Aorta (tissue), 5 donors: ENCODE measurements around the gene TEKTIP1. TPM values are rescaled to one million over a fixed set of nuclear protein-coding genes. Genes with fewer than 3 reads are reported as not detected.

Experiments used
- ATAC-seq: fragments of 200-7000 bp; cut with Tn5 transposase; one replicate; pipeline ENCODE4 v1.9.1; 2022; ENCODE audit warnings: moderate library complexity; ENCODE audit not compliant: low FRiP score
- DNase-seq, 2 donors: peaks; one replicate each; pipeline ENCODE4 v3.0.0-alpha.2; 2020
- H3K27ac ChIP-seq, 2 donors: one replicate each; pipeline ENCODE4 v1.5.1; 2013; ENCODE audit warnings: low read length in 2 of 2, mild to moderate bottlenecking in 2 of 2, moderate library complexity in 2 of 2, control low read depth in 1 of 2, inconsistent platforms in 1 of 2, low read depth in 1 of 2
- H3K27me3 ChIP-seq, 2 donors: one replicate each; pipeline ENCODE4 v1.6.1; 2013; ENCODE audit warnings: control low read depth in 1 of 2, low read length in 1 of 2, mild to moderate bottlenecking in 1 of 2, moderate library complexity in 1 of 2; ENCODE audit not compliant: insufficient read depth in 2 of 2, control insufficient read depth in 1 of 2
- H3K36me3 ChIP-seq, 2 donors: one replicate each; pipeline ENCODE4 v1.6.1; 2013; ENCODE audit warnings: control low read depth in 1 of 2, low read length in 1 of 2, mild to moderate bottlenecking in 1 of 2; ENCODE audit not compliant: insufficient read depth in 2 of 2, control insufficient read depth in 1 of 2
- H3K4me1 ChIP-seq, 2 donors: one replicate each; pipeline ENCODE4 v1.6.1; 2013; ENCODE audit warnings: low read length in 2 of 2, control low read depth in 1 of 2, mild to moderate bottlenecking in 1 of 2, moderate library complexity in 1 of 2; ENCODE audit not compliant: insufficient read depth in 2 of 2, control insufficient read depth in 1 of 2
- H3K4me3 ChIP-seq, 2 donors: one replicate each; pipeline ENCODE4 v1.5.1; 2013; ENCODE audit warnings: low read length in 2 of 2, control low read depth in 1 of 2, mild to moderate bottlenecking in 1 of 2
- H3K9me3 ChIP-seq: one replicate; pipeline ENCODE4 v1.6.1; 2013; ENCODE audit warnings: mild to moderate bottlenecking, low read length; ENCODE audit not compliant: control insufficient read depth
- WGBS, 2 donors: extraction: QIAGEN DNeasy Blood & Tissue Kit; methylation state at CpG; one replicate each; pipeline ENCODE4 v1.1.7; 2013; 5-methylcytosine and 5-hydroxymethylcytosine counted together
- intact Hi-C, 2 donors: fragments of 100-400 bp; cut with DNase I; formaldehyde crosslinking; loops; one replicate each; pipeline versions ENCODE4 v1.14.2 to v1.15.0; 2022
- long read RNA-seq, 2 donors: library from polyadenylated mRNA; unstranded; transcript quantifications; one replicate each; pipeline ENCODE4 v2.0.0, GENCODE V29; 2020 to 2021
- polyA plus RNA-seq, 2 donors: library from polyadenylated mRNA; stranded (reverse); fragments of 200-250 nt; gene quantifications; one replicate each; pipeline ENCODE4 v1.2.3, GENCODE V29; 2013
- total RNA-seq, 2 donors: library from RNA; stranded (reverse); fragmentation: NEBNext Ultra II Directional; extraction: Animal tissue kit (Norgen Biotek cat#: 25700); gene quantifications; one replicate each; pipeline ENCODE4 v1.2.1, GENCODE V29; 2021
- donor health status: healthy with polysubstance abuse.
- donor health status: Bipolar disorder and iron deficiency.
- donor health status: DM: no; HTN: no; CAD: no.
- donor health status: DM: no; HTN: no; CAD: no.
- donor health status: DM: yes; HTN: yes; CAD: no.

TEKTIP1 gene
- 1 to 10 TPM; 1.8 to 2.4 TPM for total RNA-seq
- under 1 TPM in 1 of 2 donors, not detected in 1; 0.46 TPM for polyA plus RNA-seq
- long read RNA-seq, donor 1: 0 reads
- long read RNA-seq, donor 2: 0 reads

DNA sequence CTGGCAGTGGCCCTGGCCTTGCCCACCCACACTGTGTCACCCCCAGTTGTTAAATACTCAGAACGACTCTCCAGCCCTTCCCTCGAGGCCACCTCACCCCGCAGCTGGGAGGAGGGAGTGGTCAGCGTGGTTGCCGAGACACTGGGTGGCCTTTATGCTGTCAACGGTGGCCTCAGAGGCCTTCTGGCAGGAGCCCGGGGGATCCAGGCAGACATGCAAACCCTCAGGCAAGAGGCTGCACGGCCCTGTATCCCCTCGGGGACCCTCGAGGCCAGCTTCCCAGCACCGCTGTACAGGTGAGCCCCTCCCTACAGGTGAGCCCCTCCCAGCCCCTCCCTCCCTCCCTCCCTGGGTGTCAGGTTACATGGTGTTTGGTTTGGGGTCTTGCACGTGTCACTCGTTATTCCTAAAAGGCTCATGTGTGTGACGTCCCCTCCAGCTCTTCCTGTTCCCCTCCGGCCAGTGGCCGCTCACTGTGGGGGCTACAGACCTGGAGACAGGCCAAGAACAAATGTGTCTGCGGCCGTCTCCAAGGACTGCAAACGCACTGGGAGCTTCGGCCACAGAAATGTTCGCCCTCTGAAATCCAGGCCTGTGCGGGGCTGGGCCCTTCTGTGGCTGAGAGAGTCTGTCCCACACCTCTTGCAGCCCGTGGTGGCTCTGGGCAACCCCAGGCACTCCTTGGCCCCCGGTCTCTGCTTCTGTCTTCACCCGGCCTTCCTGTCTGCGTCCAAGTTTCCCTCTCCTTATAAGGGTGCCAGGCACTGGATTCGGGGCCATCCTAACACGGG is at the start of gene TEKTIP1:
TSS of gene TEKTIP1 (plus strand) at position 210 of the 791 bp plus-strand sequence. CDS start at position 214, 4 bp downstream.
- intact Hi-C loops: no loop called here
- Histone ChIP-seq H3K9me3 (no peaks in the 10 kb centered on the region), H3K27ac (no peak within 1 kb of the TSS), H3K4me1 (no peaks in the 10 kb centered on the region), H3K4me3 (no peak within 1 kb of the TSS), H3K27me3 (no peaks in the 10 kb centered on the region), H3K36me3 (no peaks in the 10 kb centered on the region)
- 59 to 63% methylated on average over 28 of the region's 28 CpGs for WGBS, 2 donors
- ATAC-seq: no peak
- DNase-seq: no peak

DNA sequence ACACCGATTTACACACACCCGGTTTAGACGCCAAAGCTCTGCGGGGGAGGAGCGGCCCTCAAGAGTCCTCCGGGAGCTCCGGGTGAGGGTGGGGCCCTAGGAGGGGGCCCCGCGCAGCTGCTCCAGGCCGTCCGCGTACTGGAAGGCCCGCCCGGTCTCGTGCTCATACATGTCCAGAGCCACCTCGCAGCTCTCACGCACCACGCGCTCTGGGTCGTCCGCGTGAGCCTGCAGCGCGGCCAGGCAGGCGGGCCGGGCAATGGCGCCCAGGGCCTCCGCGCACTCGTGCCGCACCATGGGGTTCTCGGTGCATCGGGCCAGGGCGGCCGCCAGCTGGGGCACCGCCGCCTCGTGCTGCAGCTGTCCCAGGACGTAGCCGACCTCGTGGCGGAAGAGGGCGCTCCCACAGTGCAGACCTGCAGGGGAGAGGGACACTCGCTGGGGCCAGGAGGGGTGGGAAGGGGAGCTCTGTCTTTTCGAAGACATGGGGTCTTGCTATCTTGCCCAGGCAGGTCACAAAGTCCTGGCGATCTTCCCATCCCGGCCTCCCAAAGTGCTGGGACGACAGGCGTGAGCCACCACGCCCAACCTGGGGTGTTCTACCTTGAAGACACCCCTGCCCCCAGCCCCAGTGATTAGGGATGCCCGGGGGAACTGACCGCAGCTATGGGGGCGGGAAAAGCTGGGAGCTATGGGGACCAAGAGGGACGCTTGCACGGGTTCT is 47.4 kb upstream of the TEKTIP1 start:
- no peaks in the 10 kb centered on the region for H3K9me3 ChIP-seq
- H3K36me3 ChIP-seq: no peaks in the 10 kb centered on the region
- 95% methylated on average over 55 of the region's 55 CpGs for WGBS, 2 donors
- no peaks in the 10 kb centered on the region for H3K27me3 ChIP-seq
- intact Hi-C loops: no loop called here
- no peaks in the 10 kb centered on the region for H3K4me1 ChIP-seq
- no peak for ATAC-seq
- no peak for DNase-seq
- no peak overlapping the region for H3K27ac ChIP-seq
- H3K4me3 ChIP-seq: no peak overlapping the region

DNA sequence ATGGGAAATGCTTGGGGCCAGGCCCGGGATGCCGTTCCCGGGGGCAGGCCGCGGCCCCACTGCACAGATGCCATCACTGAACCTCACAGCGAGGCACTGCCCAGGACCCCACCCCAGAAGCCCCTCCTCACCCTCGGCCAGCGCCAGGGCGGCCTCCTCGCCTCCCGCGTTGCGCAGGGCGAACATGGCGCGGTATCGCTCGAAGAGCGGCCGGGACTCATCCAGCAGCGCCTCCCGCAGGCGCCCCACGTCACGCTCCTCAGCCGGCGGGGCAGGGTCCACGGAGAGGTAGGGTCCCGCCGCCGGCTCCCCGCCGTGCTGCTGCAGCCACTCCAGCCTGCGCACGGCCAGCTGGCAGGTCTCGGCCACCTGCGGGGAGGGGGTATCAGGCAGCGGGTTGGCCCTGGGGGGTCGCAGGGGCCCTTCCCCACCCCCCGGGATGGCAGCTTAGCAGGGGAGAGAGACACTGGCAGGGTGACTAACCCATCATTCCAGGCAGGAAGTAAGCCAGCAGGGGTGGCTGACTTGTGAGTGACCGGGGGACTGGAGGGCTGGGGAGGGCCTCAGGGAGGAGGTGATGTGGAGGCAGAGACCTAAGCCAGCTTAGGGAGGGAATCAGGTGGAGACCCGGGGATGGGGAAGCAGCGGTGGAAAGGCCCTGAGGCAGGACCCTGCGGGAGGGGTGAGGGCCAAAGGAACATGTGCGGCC is 46.7 kb upstream of the TEKTIP1 start:
- no peaks in the 10 kb centered on the region for H3K9me3 ChIP-seq
- ATAC-seq (no peak), DNase-seq (no peak)
- H3K27ac ChIP-seq: no peak overlapping the region
- H3K4me1 ChIP-seq: no peaks in the 10 kb centered on the region
- intact Hi-C loops: no loop called here
- H3K36me3 ChIP-seq: no peaks in the 10 kb centered on the region
- 94% methylated on average over 45 of the region's 45 CpGs for WGBS, 2 donors
- no peaks in the 10 kb centered on the region for H3K27me3 ChIP-seq
- H3K4me3 ChIP-seq: no peak overlapping the region

DNA sequence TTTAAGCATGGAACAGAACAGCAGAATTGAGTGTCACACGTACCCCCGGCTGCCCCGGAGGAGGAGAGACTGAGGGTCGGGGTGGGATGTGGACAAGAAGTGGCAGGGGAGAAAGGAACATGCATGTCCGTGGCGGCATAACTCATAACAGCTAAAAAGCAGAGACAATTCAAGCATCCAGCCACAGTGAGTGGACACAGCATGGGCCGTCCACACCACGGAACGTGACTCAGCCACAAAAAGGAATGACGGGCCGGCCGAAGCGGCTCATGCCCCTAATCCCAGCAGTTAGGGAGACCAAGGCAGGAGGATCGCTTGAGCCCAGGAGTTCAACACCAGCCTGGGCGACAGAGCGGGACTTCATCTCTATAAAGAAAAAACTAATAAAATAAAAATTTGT is 46.1 kb upstream of the TEKTIP1 start:
- H3K27ac ChIP-seq: no peak overlapping the region
- no peaks in the 10 kb centered on the region for H3K27me3 ChIP-seq
- no peak overlapping the region for H3K4me3 ChIP-seq
- intact Hi-C loops: no loop called here
- no peaks in the 10 kb centered on the region for H3K4me1 ChIP-seq
- ATAC-seq: no peak
- WGBS, 2 donors: 92 to 93% methylated on average over 16 of the region's 16 CpGs
- H3K36me3 ChIP-seq: no peaks in the 10 kb centered on the region
- DNase-seq: no peak
- H3K9me3 ChIP-seq: no peaks in the 10 kb centered on the region

DNA sequence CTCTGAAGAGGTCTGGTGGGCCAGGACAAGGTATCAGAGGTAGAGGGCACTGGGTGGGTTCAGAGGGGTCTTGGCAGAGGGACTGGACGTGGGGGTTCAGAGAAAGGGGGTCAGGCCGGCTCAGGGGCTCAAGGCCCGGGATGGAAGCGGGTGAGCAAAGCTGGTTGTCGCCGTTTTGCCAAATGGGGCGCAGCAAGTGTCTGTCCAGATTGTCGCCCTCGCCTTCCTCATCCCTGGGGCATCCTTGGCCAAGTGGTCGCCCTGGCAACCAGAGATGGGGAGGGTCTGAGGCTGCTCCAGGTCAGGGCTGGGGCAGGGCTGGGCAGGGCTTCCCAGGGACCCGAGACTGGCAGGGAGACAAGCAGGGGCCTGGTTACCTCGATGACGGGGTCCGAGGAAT is 45.3 kb upstream of the TEKTIP1 start:
- Histone ChIP-seq H3K36me3 (no peaks in the 10 kb centered on the region), H3K27me3 (no peaks in the 10 kb centered on the region), H3K4me3 (no peak overlapping the region), H3K9me3 (no peaks in the 10 kb centered on the region), H3K4me1 (no peaks in the 10 kb centered on the region), H3K27ac (no peak overlapping the region)
- intact Hi-C loops: no loop called here
- DNase-seq (no peak), ATAC-seq (no peak)
- 93 to 96% methylated on average over 14 of the region's 14 CpGs for WGBS, 2 donors

DNA sequence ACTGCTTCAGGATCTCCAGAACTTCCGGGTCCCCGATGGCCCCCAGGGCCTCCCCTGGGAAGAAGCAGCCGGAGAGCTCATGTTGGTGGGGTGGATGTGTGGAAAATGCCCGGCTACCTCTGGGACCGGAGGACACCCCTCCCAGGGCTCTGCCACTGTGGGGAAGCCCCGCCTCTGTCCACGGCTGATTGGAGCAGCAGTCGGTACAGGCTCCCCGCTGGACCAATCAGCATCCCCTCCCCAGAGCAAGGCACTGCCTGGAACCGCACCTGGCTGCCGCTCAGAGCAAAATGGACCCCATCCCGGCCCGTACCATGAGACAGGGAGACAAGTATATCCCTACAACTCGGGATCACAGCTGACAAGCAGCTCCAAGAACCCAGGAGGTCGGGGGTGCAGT is 44.9 kb upstream of the TEKTIP1 start:
- Histone ChIP-seq H3K4me1 (no peaks in the 10 kb centered on the region), H3K27me3 (no peaks in the 10 kb centered on the region), H3K36me3 (no peaks in the 10 kb centered on the region), H3K9me3 (no peaks in the 10 kb centered on the region), H3K4me3 (no peak overlapping the region), H3K27ac (no peak overlapping the region)
- intact Hi-C loops: no loop called here
- ATAC-seq (no peak), DNase-seq (no peak)
- WGBS, 2 donors: 82 to 83% methylated on average over 15 of the region's 15 CpGs

DNA sequence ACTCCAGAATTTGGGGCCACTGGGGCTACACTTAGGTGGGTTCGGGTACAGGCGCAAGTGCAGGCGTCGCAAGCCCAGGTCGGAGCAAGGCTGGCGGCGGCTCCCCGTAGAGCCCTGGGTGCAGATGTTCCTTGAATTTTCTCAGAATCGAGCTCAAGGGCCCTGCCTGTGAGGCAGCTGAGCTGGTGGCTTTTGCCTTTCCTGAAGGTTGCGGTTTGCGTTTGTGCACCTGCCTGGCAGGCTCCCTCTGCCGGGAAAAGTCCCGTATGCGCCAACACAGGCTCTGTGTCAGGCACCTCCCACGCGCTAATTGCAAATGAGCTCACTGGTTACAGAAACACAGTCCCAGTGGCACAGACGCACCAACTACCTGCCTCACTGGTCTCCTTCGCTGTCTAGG is 44.4 kb upstream of the TEKTIP1 start:
- WGBS, 2 donors: 94 to 96% methylated on average over 18 of the region's 18 CpGs
- H3K27ac ChIP-seq: no peak overlapping the region
- H3K36me3 ChIP-seq: no peaks in the 10 kb centered on the region
- no peak for ATAC-seq
- intact Hi-C loops: no loop called here
- no peaks in the 10 kb centered on the region for H3K9me3 ChIP-seq
- DNase-seq: no peak
- H3K27me3 ChIP-seq: no peaks in the 10 kb centered on the region
- H3K4me1 ChIP-seq: no peaks in the 10 kb centered on the region
- no peak overlapping the region for H3K4me3 ChIP-seq

DNA sequence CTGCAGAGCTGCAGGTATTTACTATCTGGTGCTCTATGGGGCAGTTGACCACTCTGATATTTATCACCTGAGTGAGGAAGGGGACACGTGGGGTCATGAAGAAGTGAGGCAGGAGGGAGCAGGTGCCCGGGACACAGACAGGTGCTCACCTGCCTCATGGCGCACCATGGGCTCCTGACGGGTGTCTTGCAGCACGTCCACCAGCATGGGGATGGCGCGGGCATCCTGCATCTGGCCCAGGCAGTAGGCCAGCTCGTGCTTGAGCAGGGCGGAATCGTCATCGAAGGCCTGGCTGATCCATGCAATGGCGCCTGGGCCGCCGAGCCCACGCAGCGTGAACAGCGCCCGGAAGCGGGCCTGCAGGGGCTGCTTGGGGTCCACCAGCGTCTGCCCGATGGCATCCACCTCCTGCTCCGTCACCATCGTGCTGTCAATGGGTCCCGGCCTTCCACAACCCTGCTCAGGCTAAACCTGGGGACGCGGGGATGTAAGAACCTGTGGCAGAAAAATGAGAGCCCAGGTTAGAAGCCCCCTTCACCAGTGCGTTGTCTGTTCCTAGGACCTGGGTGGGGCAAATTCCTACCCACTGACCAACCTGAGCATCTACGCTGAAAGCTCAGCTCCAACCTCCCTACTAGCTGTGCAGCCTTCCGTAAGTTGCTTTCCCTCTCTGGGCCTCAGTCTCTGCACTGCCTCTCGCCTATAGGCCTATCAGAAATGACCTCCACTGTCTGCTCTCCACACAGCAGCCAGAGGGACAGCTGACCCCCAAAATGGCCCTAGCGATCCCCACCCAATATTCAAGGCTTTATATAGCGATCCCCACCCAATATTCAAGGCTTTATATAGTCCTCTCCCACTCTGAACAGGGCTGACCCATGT is 42.3 kb upstream of the TEKTIP1 start:
- ATAC-seq (no peak), DNase-seq (no peak)
- Histone ChIP-seq H3K27me3 (no peaks in the 10 kb centered on the region), H3K4me3 (no peak overlapping the region), H3K4me1 (peaks cover 0 to 4% of the 10 kb centered on the region in 2 donors), H3K27ac (no peak overlapping the region), H3K36me3 (no peaks in the 10 kb centered on the region), H3K9me3 (no peaks in the 10 kb centered on the region)
- WGBS, 2 donors: 95% methylated on average over 31 to 32 of the region's 32 CpGs
- intact Hi-C loops: no loop called here
